ENCODE measurements around the gene DPH7.
A peak's percentile ranks its signal among the peaks of the same experiment; 100 is the strongest.

GRCh38 chr9:137602661-137603060 lies 23.9 kb upstream of the DPH7 start:
- peak in 2 of 11 experiments; percentile 14 to 16 for TF ChIP-seq CTCF (IDR thresholded peaks at IDR 0.05 in 8 of 11, conservative IDR thresholded peaks at IDR 0.05 in 3 of 11)
- no peak for TF ChIP-seq POLR2A (IDR thresholded peaks at IDR 0.05)

All from spleen (tissue), 7 donors.